ENCODE results near the gene RNF183.

- no peak for TF ChIP-seq CTCF (IDR thresholded peaks at IDR 0.05; ENCODE audit: low read length)
- no peak for TF ChIP-seq EZH2phosphoT487 (IDR thresholded peaks at IDR 0.05; ENCODE audit: low read length)
Observed at GRCh38 chr9:113267911-113268566, 35.1 kb downstream of the RNF183 start.
